ENCODE data around the gene ANTKMT.
A peak's percentile ranks its signal among the peaks of the same experiment; 100 is the strongest.
"Not testable (repeated sequence)": the region's sequence is repeated elsewhere in the genome, so short reads cannot be mapped to it uniquely, and the experiment has no call there.

ANTKMT gene

GRCh38 chr16:711084-711483 is 9.9 kb upstream of the ANTKMT start:
- no peak overlapping the region for H3K4me3 ChIP-seq (ENCODE audit: low read depth, low read length)
- TF ChIP-seq CTCF (IDR thresholded peaks at IDR 0.05; ENCODE audit: low read depth, low read length) = no peak
- in situ Hi-C loops (cut with HindIII; ENCODE audit: low sequenced_read_pairs) = no loop called here
- no peak for DNase-seq (ENCODE audit: low read depth, low spot score)

GRCh38 chr16:711548-712320 is 9.2 kb upstream of the ANTKMT start:
- in situ Hi-C loops (cut with HindIII; ENCODE audit: low sequenced_read_pairs) = no loop called here
- DNase-seq (ENCODE audit: low read depth, low spot score) = peak; percentile 50
- H3K4me3 ChIP-seq (ENCODE audit: low read depth, low read length) = no peak overlapping the region
- peak; percentile 85 for TF ChIP-seq CTCF (IDR thresholded peaks at IDR 0.05; ENCODE audit: low read depth, low read length)

- peak; percentile 40 for TF ChIP-seq CTCF (IDR thresholded peaks at IDR 0.05; ENCODE audit: low read depth, low read length)
- peak; percentile 87 for DNase-seq (ENCODE audit: low read depth, low spot score)
- in situ Hi-C loops (cut with HindIII; ENCODE audit: low sequenced_read_pairs) = not testable (repeated sequence)
Observed at GRCh38 chr16:712740-713250, 8.2 kb upstream of the ANTKMT start.

GRCh38 chr16:714079-714478 is 6.9 kb upstream of the ANTKMT start:
- no peak overlapping the region for H3K4me3 ChIP-seq (ENCODE audit: low read depth, low read length)
- TF ChIP-seq CTCF (IDR thresholded peaks at IDR 0.05; ENCODE audit: low read depth, low read length) = no peak
- in situ Hi-C loops (cut with HindIII; ENCODE audit: low sequenced_read_pairs) = no loop called here

More at GRCh38 chr16:712740-713250, 8.2 kb upstream of the ANTKMT start:
- H3K4me3 ChIP-seq (ENCODE audit: low read depth, low read length) = not testable (repeated sequence)

GRCh38 chr16:714558-715476 is 6.1 kb upstream of the ANTKMT start, which contains the start of gene METRN:
Gene METRN (plus strand): TSS chr16:715118. CDS start chr16:715290, 172 bp downstream.
- TF ChIP-seq CTCF (IDR thresholded peaks at IDR 0.05; ENCODE audit: low read depth, low read length) = no peak
- DNase-seq (ENCODE audit: low read depth, low spot score) = peak; percentile 86
- in situ Hi-C loops (cut with HindIII; ENCODE audit: low sequenced_read_pairs) = no loop called here
- peak within 1 kb of the TSS; percentile 47 for H3K4me3 ChIP-seq (ENCODE audit: low read depth, low read length)

More at GRCh38 chr16:714079-714478, 6.9 kb upstream of the ANTKMT start:
- DNase-seq (ENCODE audit: low read depth, low spot score) = no peak

- DNase-seq (ENCODE audit: low read depth, low spot score) = no peak
- no peak for TF ChIP-seq CTCF (IDR thresholded peaks at IDR 0.05; ENCODE audit: low read depth, low read length)
- in situ Hi-C loops (cut with HindIII; ENCODE audit: low sequenced_read_pairs) = no loop called here
- H3K4me3 ChIP-seq (ENCODE audit: low read depth, low read length) = peak overlapping the region; percentile 47
Observed at GRCh38 chr16:715477-716199, 5.3 kb upstream of the ANTKMT start.

All from astrocyte of the spinal cord (primary cell).